HG02870 (cell line): ENCODE data around the gene CDS1.
A peak's percentile ranks its signal among the peaks of the same experiment; 100 is the strongest.
"Not testable (repeated sequence)": the region's sequence is repeated elsewhere in the genome, so short reads cannot be mapped to it uniquely, and the experiment has no call there.

Source experiments
- ATAC-seq: cut with Tn5 transposase; IDR thresholded peaks from one replicate; pipeline ENCODE4 v1.9.1; 2021; ENCODE audit warnings: mild to moderate bottlenecking, moderate library complexity; ENCODE audit not compliant: unreplicated experiment

CDS1 gene

GRCh38 chr4:84669201-84669600, 86.3 kb downstream of the CDS1 start:
- peak; percentile 79 for ATAC-seq

- ATAC-seq, result no peak
Measured at GRCh38 chr4:84672177-84672576, 89.2 kb downstream of the CDS1 start.

DNA sequence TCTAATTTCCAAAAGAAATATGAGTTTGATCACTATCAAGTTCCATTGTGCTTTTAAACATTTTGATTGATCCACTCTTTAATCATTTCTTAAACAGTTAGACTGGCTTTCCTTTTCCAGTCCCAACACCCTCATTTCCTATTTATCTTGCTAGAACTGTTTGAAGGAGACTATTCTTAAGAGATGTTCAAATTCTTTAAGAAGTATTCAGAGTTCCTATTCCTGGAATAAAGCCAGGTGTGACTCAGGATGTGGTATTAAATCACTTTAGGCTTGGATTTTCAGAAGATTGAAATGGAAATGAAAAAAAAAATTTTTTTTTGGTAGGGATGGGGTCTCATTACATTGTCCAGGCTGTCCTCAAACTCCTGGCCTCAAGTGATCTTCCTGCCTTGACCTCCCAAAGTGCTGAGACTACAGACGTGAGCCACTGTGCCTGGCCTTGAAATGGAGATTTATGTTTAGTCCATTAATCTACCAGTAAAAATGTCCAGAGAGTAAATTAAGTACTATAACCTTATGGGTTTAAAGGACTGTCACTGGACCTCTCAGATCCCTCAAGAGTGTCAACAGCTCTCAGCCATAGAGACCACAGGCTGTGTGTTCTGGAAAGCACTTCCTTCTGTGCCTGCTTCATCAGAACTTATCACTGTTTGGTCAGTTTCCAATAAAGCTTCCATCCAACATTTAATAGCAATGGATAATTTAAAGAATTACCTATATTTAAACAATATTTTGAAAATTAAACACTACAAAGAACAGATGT, 90.7 kb downstream of the CDS1 start:
- no peak for ATAC-seq

GRCh38 chr4:84677093-84677492, 94.2 kb downstream of the CDS1 start:
- ATAC-seq, result no peak

DNA sequence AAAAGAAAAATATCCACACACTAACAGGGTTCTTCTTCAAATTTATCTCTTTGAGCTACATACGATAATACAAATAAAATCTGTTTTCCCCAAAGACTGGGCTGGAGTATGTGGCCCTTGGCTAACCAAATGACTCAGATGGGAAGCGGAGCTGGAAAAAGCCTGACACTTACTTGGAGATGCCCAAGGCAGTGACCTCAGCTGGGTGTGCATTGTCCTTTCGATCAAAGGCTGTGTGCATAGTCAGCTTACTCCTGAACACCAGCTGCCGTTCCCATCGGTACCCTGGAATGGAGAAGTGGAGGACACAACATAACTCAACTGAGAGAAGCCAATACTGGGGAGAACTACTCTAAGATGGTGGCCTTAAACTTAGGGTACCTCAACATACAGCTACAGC, 95.1 kb downstream of the CDS1 start:
- ATAC-seq, result no peak

DNA sequence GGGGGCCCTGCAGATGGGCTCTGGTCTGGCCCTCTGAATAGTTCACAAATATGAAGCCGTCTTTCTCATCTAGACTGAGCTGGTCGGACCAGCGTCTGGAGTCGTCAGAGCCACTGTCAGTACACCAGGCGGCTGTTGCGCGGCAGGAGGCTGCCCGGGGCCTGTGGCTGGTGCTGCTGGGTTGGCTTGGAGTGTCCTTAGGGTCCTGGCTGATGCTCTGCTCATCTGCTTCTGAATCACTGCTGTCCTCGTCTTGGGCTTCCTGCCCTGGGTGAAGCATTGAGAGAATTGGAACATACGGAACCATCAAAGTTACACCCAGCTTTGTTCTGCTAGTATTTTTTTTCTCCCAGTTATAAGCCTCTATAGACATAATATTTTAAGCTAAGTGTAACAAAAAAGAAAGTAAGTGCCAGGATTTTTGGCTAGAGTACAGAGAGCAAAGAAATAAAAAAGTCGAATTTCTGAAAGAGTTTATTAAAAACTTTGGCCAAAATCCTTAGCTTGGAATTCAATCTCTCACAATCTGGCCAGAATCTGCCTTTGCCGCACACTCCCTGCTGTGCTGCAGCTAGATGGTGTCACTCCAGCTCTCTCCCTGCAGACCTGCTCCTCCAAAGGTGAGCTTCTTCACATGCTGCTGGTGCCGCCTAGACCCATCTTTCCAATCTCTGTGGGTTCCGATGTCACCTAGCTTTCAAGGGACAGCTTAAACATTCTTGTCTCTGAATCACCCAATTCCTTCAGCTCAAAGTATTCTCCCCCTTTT, 96.2 kb downstream of the CDS1 start:
- no peak for ATAC-seq

DNA sequence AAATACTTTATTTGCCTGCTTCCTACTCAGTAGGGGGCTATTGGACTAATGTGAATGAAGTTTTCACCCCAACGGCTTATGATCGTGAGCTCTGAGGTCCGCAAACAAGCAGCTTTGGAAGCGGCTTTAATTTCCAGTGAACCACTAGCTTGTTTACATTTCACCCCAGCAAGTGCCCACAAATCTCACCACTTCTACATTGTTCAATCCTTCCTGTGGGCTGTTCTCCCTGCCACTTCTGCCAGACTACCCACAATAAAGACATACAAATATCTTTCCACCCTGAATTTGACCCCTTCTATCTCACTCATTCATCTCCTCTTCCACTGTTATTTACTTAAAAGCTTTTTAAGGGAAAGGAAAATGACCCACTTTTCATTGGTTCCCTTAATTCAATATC, 98.0 kb downstream of the CDS1 start:
- no peak for ATAC-seq

- ATAC-seq, result no peak
Measured at GRCh38 chr4:84681486-84682274, 98.8 kb downstream of the CDS1 start.

DNA sequence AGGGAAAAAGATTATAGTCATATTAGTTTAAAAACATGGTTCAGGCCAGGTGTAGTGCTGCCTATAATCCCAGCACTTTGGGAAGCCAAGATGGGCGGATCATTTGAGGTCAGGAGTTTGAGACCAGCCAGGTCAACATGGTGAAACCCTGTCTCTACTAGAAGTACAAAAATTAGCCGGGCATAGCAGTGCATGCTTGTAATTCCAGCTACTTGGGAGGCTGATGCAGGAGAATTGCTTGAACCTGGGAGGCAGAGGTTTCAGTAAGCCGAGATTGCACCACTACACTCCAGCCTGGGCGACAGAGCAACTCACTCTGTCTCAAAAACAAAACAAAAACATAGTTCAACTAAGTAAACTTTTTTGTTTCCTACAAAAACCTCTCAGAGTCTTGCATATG, 99.7 kb downstream of the CDS1 start:
- ATAC-seq, result not testable (repeated sequence)

DNA sequence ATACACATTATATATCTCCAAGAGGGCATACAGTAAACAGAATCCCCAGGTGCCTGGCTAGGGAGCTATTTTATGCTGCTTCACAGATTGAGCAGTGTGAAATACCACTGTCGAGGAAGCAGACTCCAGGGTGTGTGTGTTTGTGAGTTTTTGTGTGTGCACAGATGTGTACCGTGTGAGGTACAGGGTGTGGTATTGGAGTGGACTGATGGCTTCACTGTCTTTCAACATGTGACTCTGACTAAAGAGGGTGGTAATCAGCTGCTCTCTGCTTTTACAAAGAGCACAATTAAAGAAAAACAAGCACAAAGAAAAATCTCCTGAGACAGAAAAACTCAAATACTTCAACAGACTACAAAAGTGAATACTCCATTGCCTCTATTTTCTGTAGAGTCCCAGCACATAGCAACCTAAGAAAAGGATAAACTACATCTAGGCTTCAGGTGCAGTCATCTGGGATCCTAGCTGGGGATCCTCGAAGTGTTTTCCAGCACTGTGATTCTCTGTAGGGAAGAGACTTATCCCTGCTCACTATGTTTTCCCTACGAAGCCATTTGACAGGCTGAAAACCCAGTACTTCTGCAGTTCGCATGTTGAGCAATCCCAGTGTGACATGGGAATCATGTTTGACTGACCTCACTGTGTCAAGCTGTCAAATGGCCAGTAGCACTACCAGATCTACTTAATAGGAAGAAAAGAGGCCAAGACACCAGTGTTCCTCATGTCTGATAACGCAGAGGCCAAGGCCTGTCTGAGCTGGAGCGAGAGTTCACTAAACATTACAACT, 100.3 kb downstream of the CDS1 start:
- ATAC-seq, result no peak

GRCh38 chr4:84684361-84684760, 101.4 kb downstream of the CDS1 start:
- no peak for ATAC-seq

- ATAC-seq, result no peak
Measured at GRCh38 chr4:84685105-84685504, 102.2 kb downstream of the CDS1 start.

- no peak for ATAC-seq
Measured at GRCh38 chr4:84688605-84689004, 105.7 kb downstream of the CDS1 start.

DNA sequence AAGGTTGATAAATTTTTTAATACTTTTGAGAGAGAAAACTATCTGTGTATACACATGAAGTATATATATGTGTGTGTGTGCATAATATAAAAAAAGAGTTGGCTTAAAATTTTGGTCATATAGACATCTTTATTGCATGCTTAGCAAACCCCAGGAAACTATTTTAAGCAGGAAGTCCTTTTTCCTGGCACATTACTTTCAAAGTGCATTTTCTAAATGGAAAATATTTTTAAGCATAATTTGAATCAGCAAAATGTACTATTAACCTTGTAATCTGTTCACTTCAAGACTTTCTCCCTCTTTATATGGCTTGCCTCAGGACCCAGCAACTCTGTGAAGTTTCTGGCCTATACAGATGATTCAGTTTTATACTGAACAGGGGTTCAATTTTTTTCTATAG, 106.3 kb downstream of the CDS1 start:
- no peak for ATAC-seq

- ATAC-seq, result no peak
Measured at GRCh38 chr4:84690481-84690880, 107.6 kb downstream of the CDS1 start.

- no peak for ATAC-seq
Measured at GRCh38 chr4:84691170-84691691, 108.3 kb downstream of the CDS1 start.

GRCh38 chr4:84691800-84692199, 108.9 kb downstream of the CDS1 start:
- ATAC-seq, result no peak

- ATAC-seq, result no peak
Measured at GRCh38 chr4:84697159-84697558, 114.2 kb downstream of the CDS1 start.

DNA sequence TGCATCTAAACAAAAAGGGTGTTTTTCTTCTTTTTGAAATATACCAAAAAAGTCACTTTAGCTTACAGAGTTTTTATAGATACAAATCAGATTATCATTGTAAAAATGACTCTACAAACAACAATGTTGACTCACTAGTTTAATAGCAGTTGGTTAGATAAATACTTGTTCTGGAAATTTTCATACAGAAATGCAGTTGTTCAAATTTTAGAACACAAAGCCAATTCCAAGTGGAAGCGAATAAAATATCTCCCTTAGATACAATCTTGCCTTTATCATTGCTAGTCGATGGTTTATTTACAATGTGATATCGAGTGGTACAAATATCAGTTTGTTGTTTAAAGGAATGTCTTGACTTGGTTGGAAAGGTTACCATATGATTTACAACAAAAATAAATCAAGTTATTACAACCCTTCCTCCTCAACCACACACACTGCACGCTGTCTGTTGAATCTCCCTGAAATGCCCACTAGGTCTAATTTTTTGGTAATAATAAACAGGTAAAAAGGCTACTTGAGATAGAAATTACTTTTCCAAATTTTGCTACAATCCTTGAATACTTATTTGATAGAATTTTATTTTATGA, 114.8 kb downstream of the CDS1 start:
- ATAC-seq, result no peak

DNA sequence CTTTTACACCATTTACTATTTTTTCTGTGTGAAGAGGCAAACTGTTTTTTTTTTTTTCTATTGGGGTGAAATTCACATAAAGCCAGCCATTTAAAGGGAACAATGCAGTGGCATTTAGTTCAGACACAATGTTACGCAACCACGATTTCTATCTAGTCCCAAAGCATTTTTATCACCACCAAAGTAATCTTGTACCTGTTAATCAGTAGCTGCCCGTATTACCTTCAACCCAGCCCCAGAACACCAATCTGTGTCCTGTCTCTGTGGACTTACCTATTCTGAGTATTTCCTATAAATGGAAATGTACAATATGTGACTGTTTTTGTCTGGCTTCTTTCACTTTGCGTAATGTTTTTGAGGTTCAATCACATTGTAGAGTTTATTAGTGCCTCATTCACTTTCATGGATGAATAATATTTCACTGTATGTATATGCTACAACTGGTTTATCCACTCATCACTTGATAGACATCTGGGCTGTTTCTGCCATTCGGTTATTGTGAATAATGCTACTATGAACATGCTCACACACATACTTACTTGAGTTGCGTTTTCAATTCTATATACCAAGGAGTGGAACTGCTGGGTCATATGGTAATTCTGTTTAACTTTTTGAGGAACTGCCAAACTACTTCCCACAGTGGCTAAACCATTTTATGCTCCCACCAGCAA, 116.2 kb downstream of the CDS1 start:
- ATAC-seq, result peak; percentile 42
